ENCODE data around the gene SOCS7. TPM values are rescaled to one million over a fixed set of nuclear protein-coding genes. Genes with fewer than 3 reads are reported as not detected.

SOCS7 gene
- total and polyA plus RNA-seq, 7 experiments from 2014 or later: 0.57 to 23.3 (median 19.6) TPM

- Mint-ChIP-seq H3K4me3 (no peak overlapping the region), H3K27me3 (peaks cover 0 to 15% (median 5%) of the 10 kb centered on the region in 5 donors), H3K36me3 (no peaks in the 10 kb centered on the region), H3K9me3 (no peaks in the 10 kb centered on the region), H3K4me1 (no peaks in the 10 kb centered on the region), H3K27ac (no peak overlapping the region)
- Histone ChIP-seq H3K4me1 (ENCODE audit: control insufficient read depth in 2 of 2, insufficient read depth in 2 of 2, low read length in 2 of 2) (no peaks in the 10 kb centered on the region), H3K27ac (ENCODE audit: low read depth, low read length) (no peak overlapping the region), H3K36me3 (ENCODE audit: control insufficient read depth in 2 of 3, insufficient read depth in 3 of 3, low read length in 3 of 3) (no peaks in the 10 kb centered on the region), H3K9me3 (ENCODE audit: control insufficient read depth in 2 of 3, low read length in 3 of 3) (no peaks in the 10 kb centered on the region), H3K27me3 (ENCODE audit: control insufficient read depth in 2 of 2, insufficient read depth in 2 of 2, low read length in 2 of 2) (no peaks in the 10 kb centered on the region), H3K4me3 (ENCODE audit: low read length) (no peak overlapping the region)
- no peak for ATAC-seq
- POLR2A ChIA-PET: no interaction called here
- intact Hi-C loops (cut with micrococcal nuclease): no loop called here
- no peak for DNase-seq
- CTCF ChIA-PET: interaction anchor here (1.1 kb wide), 1 partner anchor 20 kb away, joined by 3 read pairs; no protein-coding TSS in a partner anchor
Measured at GRCh38 chr17:38336838-38337237, 14.8 kb upstream of the SOCS7 start.

GRCh38 chr17:38338053-38338452, 13.6 kb upstream of the SOCS7 start:
- ATAC-seq (no peak), DNase-seq (no peak)
- peaks cover 0 to 15% (median 5%) of the 10 kb centered on the region in 5 donors for H3K27me3 Mint-ChIP-seq
- H3K27ac Mint-ChIP-seq: no peak overlapping the region
- H3K4me1 ChIP-seq (ENCODE audit: control insufficient read depth in 2 of 2, insufficient read depth in 2 of 2, low read length in 2 of 2): no peaks in the 10 kb centered on the region
- H3K9me3 Mint-ChIP-seq: no peaks in the 10 kb centered on the region
- H3K4me3 Mint-ChIP-seq: no peak overlapping the region
- ChIA-PET CTCF (no interaction called here), POLR2A (no interaction called here)
- no peaks in the 10 kb centered on the region for H3K36me3 Mint-ChIP-seq
- no peaks in the 10 kb centered on the region for H3K9me3 ChIP-seq (ENCODE audit: control insufficient read depth in 2 of 3, low read length in 3 of 3)
- no peaks in the 10 kb centered on the region for H3K27me3 ChIP-seq (ENCODE audit: control insufficient read depth in 2 of 2, insufficient read depth in 2 of 2, low read length in 2 of 2)
- H3K4me1 Mint-ChIP-seq: no peaks in the 10 kb centered on the region
- intact Hi-C loops (cut with micrococcal nuclease): no loop called here
- no peak overlapping the region for H3K4me3 ChIP-seq (ENCODE audit: low read length)
- H3K27ac ChIP-seq (ENCODE audit: low read depth, low read length): no peak overlapping the region
- H3K36me3 ChIP-seq (ENCODE audit: control insufficient read depth in 2 of 3, insufficient read depth in 3 of 3, low read length in 3 of 3): no peaks in the 10 kb centered on the region

- Histone ChIP-seq H3K9me3 (ENCODE audit: control insufficient read depth in 2 of 3, low read length in 3 of 3) (no peaks in the 10 kb centered on the region), H3K4me1 (ENCODE audit: control insufficient read depth in 2 of 2, insufficient read depth in 2 of 2, low read length in 2 of 2) (no peaks in the 10 kb centered on the region), H3K4me3 (ENCODE audit: low read length) (no peak overlapping the region), H3K36me3 (ENCODE audit: control insufficient read depth in 2 of 3, insufficient read depth in 3 of 3, low read length in 3 of 3) (no peaks in the 10 kb centered on the region), H3K27ac (ENCODE audit: low read depth, low read length) (no peak overlapping the region), H3K27me3 (ENCODE audit: control insufficient read depth in 2 of 2, insufficient read depth in 2 of 2, low read length in 2 of 2) (no peaks in the 10 kb centered on the region)
- H3K4me1 Mint-ChIP-seq: no peaks in the 10 kb centered on the region
- ChIA-PET POLR2A (no interaction called here), CTCF (no interaction called here)
- H3K27me3 Mint-ChIP-seq: peaks cover 0 to 12% (median 3%) of the 10 kb centered on the region in 5 donors
- no peak overlapping the region for H3K4me3 Mint-ChIP-seq
- intact Hi-C loops (cut with micrococcal nuclease): no loop called here
- no peak overlapping the region for H3K27ac Mint-ChIP-seq
- H3K36me3 Mint-ChIP-seq: no peaks in the 10 kb centered on the region
- no peak for ATAC-seq
- DNase-seq: no peak
- no peaks in the 10 kb centered on the region for H3K9me3 Mint-ChIP-seq
Measured at GRCh38 chr17:38338535-38338934, 13.1 kb upstream of the SOCS7 start.

- intact Hi-C loops (cut with micrococcal nuclease): no loop called here
- H3K27ac ChIP-seq (ENCODE audit: low read depth, low read length): no peak overlapping the region
- DNase-seq: no peak
- Mint-ChIP-seq H3K9me3 (no peaks in the 10 kb centered on the region), H3K27ac (no peak overlapping the region), H3K36me3 (no peaks in the 10 kb centered on the region), H3K4me3 (no peak overlapping the region), H3K27me3 (peaks cover 0 to 7% (median 0%) of the 10 kb centered on the region in 5 donors), H3K4me1 (peaks cover 0 to 3% (median 0%) of the 10 kb centered on the region in 7 donors)
- H3K4me3 ChIP-seq (ENCODE audit: low read length): no peak overlapping the region
- POLR2A ChIA-PET: no interaction called here
- no peaks in the 10 kb centered on the region for H3K9me3 ChIP-seq (ENCODE audit: control insufficient read depth in 2 of 3, low read length in 3 of 3)
- CTCF ChIA-PET: no interaction called here
- no peaks in the 10 kb centered on the region for H3K27me3 ChIP-seq (ENCODE audit: control insufficient read depth in 2 of 2, insufficient read depth in 2 of 2, low read length in 2 of 2)
- no peaks in the 10 kb centered on the region for H3K4me1 ChIP-seq (ENCODE audit: control insufficient read depth in 2 of 2, insufficient read depth in 2 of 2, low read length in 2 of 2)
- H3K36me3 ChIP-seq (ENCODE audit: control insufficient read depth in 2 of 3, insufficient read depth in 3 of 3, low read length in 3 of 3): no peaks in the 10 kb centered on the region
- ATAC-seq: no peak
Measured at GRCh38 chr17:38339891-38340290, 11.8 kb upstream of the SOCS7 start.

GRCh38 chr17:38341035-38341721, 10.5 kb upstream of the SOCS7 start:
- Mint-ChIP-seq H3K9me3 (no peaks in the 10 kb centered on the region), H3K27me3 (peaks cover 0 to 7% (median 0%) of the 10 kb centered on the region in 5 donors), H3K4me3 (no peak overlapping the region), H3K27ac (no peak overlapping the region), H3K4me1 (peaks cover 0 to 3% (median 0%) of the 10 kb centered on the region in 7 donors), H3K36me3 (no peaks in the 10 kb centered on the region)
- Histone ChIP-seq H3K4me3 (ENCODE audit: low read length) (no peak overlapping the region), H3K27me3 (ENCODE audit: control insufficient read depth in 2 of 2, insufficient read depth in 2 of 2, low read length in 2 of 2) (no peaks in the 10 kb centered on the region), H3K4me1 (ENCODE audit: control insufficient read depth in 2 of 2, insufficient read depth in 2 of 2, low read length in 2 of 2) (no peaks in the 10 kb centered on the region), H3K9me3 (ENCODE audit: control insufficient read depth in 2 of 3, low read length in 3 of 3) (no peaks in the 10 kb centered on the region), H3K36me3 (ENCODE audit: control insufficient read depth in 2 of 3, insufficient read depth in 3 of 3, low read length in 3 of 3) (no peaks in the 10 kb centered on the region), H3K27ac (ENCODE audit: low read depth, low read length) (no peak overlapping the region)
- intact Hi-C loops (cut with micrococcal nuclease): no loop called here
- DNase-seq (no peak), ATAC-seq (no peak)
- CTCF ChIA-PET: interaction anchor here (0.7 to 1.9 kb wide), 3 partner anchors 14 to 73 kb away, joined by 3 to 6 read pairs (median 3); no protein-coding TSS in a partner anchor
- POLR2A ChIA-PET: no interaction called here

- no peaks in the 10 kb centered on the region for H3K4me1 ChIP-seq (ENCODE audit: control insufficient read depth in 2 of 2, insufficient read depth in 2 of 2, low read length in 2 of 2)
- no peaks in the 10 kb centered on the region for H3K27me3 ChIP-seq (ENCODE audit: control insufficient read depth in 2 of 2, insufficient read depth in 2 of 2, low read length in 2 of 2)
- ATAC-seq (no peak), DNase-seq (no peak)
- Mint-ChIP-seq H3K9me3 (no peaks in the 10 kb centered on the region), H3K4me1 (peaks cover 0 to 3% (median 0%) of the 10 kb centered on the region in 7 donors), H3K27ac (no peak overlapping the region), H3K4me3 (no peak overlapping the region), H3K36me3 (no peaks in the 10 kb centered on the region), H3K27me3 (peaks cover 0 to 7% (median 0%) of the 10 kb centered on the region in 5 donors)
- H3K9me3 ChIP-seq (ENCODE audit: control insufficient read depth in 2 of 3, low read length in 3 of 3): no peaks in the 10 kb centered on the region
- H3K27ac ChIP-seq (ENCODE audit: low read depth, low read length): no peak overlapping the region
- intact Hi-C loops (cut with micrococcal nuclease): no loop called here
- CTCF ChIA-PET: interaction anchor here (1.9 kb wide), 1 partner anchor 71 kb away, joined by 6 read pairs; no protein-coding TSS in a partner anchor
- H3K36me3 ChIP-seq (ENCODE audit: control insufficient read depth in 2 of 3, insufficient read depth in 3 of 3, low read length in 3 of 3): no peaks in the 10 kb centered on the region
- POLR2A ChIA-PET: no interaction called here
- no peak overlapping the region for H3K4me3 ChIP-seq (ENCODE audit: low read length)
Measured at GRCh38 chr17:38342886-38343607, 8.6 kb upstream of the SOCS7 start.

Measured in naive thymus-derived CD4-positive, alpha-beta T cell (primary cell).